ENCODE data around the gene PARP12.

The PARP12 gene

GRCh38 chr7:140033036-140033435, 29.7 kb downstream of the PARP12 start:
- DNase-seq: no peak

GRCh38 chr7:140031364-140031763, 31.4 kb downstream of the PARP12 start:
- no peak for DNase-seq

DNA sequence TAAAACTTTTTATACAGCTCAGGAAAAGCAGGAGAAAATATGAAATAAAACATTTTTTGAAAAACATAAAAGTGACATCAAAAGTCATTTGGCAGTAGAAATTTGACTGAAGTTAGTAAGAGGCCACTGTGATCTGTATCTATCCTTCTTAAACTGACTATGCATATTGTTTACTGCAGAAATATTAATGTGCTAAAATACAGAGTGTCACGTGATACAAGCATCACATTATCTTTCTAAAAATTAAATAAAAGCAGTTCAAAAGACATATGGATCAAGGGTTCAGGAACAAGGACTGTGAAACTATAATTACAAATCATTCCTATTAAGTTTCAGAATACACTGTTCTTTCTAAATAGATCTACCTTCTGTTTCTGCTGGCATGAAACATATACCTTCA, 33.7 kb downstream of the PARP12 start:
- no peak for DNase-seq

DNA sequence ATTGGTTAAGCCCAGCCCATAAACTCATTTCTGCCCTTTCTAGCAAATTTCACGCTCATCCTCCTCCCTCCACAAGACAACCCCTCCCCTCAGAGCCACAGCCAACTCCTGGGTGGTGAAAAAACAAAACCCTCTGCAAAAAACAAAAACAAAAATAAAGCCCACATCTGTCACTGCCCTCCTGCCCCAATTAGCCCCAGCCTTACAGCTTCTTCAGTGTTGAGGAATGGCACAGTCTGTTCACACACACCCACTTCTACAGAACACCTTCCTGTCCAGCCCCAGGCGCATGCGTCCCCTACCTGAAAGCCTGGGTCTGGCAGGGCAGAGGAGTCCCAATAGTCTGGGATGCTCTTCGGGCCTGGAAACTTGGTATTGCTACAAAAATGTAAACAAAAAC, 34.4 kb downstream of the PARP12 start:
- DNase-seq: no peak

DNA sequence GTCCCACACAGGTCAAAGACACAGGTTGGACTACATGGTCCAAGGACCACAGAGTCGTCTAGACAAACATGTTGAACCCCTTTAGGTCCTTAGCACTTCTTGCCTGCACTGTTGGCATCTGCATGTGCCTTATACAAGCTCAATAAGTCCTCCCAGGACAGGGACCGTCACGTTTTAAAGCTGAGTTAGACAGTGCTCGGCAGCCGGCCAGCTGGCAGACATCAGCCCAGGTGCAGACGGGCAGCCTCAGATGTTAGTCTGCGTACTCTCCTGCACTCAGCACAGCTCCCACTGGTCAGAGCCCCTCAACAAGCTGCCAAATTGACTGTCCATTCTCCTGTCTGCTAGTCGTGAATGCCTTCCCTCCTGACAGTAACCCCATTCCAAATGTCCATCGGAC, 34.9 kb downstream of the PARP12 start:
- no peak for DNase-seq

- no peak for DNase-seq
These were observed 35.8 kb downstream of the PARP12 start for GRCh38 chr7:140026935-140027334.

GRCh38 chr7:140025814-140026433, 36.8 kb downstream of the PARP12 start:
- DNase-seq: no peak

DNA sequence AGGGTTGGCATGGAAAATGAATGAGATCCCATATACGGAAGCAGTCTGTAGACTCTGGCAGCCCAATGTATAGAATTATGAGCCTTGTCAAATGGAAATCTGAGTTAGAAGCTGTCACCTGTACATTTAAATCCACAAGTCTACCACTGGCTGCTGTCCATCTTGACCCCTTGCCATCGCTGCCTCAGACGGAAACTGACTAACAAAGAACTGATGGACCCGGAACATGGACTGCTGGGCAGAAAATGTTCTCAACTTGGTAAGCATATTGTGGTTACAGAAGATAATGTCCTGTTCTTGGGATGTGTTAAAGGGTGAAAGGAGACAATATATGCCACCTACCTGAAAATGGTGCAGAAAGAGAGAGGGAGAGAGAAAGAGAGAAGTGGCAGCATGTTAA, 37.5 kb downstream of the PARP12 start:
- DNase-seq: no peak

DNA sequence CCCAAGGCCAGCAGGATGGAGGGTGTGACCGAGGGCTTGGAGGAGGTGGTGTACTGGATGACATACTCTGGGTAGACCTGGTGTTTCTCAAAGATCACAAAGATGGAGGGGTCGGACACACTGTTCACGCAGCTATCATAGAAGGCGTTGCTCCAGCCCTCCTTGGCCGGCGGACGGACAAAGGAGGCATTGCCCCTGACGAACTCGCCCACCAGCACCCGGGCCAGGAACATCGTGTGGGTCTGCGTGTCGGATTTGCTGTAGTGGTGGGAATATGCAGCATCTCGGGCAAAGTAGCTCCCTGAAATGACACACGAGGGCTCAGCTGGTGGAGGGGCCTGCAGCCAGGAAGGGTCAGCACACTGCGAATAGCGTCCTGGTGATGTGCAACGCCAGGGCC, 38.2 kb downstream of the PARP12 start:
- no peak for DNase-seq

DNA sequence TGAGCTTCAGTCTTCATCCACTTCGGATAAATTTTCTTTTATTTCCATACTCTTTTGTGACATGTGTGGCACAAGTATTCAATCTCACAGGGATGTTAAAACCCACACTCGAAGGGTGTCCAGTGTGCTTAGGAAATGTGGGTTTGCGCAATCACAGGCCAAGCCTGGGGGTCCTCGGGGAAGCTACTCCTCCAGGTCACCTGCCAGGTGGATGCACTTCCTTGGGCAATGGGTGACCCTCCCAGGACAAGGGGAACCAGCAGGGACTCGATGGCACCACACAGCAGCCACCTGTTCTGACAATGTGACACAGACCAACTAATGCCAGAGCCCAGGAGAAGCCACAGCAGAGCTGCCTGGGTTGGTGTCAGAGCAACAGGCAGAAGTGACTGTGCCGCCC, 39.0 kb downstream of the PARP12 start:
- no peak for DNase-seq

DNA sequence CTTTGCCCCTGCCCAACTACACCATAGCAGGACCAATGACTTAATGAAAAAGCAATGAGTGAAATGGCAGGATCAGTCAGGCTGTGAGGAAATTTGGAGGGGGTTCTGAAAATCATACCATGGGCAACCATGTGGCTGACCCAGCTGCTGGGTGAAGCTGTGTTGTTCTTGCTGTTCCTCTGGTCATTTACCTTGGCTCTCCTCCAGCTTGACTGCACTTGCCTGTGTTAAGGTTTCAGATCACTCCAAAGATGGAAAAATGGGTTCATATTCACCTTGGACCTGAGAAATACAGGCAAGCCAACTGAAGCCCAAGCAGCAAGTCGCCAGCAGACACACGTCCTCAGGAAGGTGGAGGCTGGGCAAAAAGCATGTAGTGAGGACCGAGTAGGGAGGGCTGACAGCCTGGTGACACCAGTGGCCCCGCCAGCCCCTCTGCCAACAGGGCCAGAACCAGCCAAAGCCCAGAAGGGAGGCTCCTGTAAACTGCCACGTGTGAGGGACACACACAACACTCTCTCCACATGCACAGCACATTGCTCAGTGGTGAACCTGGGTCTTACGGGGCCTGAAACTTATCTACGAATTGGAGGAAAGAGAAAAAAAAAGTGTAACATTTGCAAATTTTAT, 40.1 kb downstream of the PARP12 start:
- no peak for DNase-seq

GRCh38 chr7:140021603-140022002, 41.1 kb downstream of the PARP12 start:
- no peak for DNase-seq

GRCh38 chr7:140019606-140020005, 43.1 kb downstream of the PARP12 start:
- DNase-seq: no peak

DNA sequence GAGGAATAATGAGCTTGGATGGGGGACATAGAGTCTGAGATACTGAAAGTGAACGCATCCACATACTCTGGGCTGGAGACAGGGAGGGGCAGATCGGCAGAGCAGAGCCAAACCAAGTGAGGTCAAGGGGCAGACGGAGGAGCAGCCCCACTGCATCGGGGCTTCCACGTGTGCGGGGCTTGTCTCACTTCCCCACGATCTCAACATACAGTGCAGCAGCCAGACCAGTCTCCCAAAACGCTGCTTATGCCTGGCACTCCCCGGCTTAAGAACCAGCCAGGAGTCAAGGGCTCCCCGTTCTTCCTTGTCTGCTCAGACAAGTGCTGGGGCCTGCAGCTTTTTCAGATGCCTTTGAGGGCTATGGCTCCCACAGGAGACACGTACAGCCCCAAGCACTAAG, 43.6 kb downstream of the PARP12 start:
- DNase-seq: no peak

DNA sequence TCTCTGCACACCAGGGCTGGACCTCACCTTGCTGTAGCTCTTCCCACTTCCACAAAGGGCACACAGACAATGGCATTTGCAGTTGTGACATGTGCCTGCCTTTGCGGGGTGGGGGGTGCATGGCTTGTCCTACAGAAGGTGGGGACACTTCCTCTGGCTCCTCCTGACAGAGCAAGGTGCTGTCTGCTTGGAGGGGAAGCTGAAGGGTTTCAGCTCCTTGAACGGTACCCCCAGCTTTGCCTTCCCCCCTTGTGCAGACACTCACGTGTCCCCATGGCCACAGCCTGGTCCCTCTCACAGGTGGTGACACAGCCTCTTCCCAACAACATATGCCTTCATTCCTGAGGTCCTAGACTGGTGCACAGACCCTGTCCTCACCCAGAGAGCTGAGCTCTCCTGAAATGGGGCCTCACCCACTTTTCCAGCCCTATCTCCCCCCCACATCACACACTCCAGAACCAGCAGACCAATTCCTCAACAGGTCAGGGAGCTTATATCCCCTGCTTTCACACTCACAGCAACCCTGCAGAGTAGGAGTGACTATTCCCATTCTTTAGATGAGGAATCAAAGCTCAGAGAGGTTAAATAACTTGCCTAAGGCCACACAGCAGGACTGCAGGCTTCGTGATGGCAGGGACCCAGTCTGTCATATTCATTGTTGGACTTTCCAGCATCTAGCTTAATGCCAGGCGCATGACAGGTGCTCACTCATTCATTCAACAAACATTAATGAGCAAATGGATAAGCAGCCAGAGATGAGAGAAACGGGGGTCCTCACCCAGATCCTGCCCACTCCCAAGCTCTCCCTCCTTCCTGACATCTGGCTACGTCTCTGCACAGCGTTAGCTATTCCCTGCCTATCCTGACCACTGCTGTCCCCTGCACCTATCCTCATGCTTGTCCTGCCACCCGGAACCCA, 44.4 kb downstream of the PARP12 start:
- DNase-seq: no peak

GRCh38 chr7:140017543-140017942, 45.2 kb downstream of the PARP12 start:
- DNase-seq: no peak

DNA sequence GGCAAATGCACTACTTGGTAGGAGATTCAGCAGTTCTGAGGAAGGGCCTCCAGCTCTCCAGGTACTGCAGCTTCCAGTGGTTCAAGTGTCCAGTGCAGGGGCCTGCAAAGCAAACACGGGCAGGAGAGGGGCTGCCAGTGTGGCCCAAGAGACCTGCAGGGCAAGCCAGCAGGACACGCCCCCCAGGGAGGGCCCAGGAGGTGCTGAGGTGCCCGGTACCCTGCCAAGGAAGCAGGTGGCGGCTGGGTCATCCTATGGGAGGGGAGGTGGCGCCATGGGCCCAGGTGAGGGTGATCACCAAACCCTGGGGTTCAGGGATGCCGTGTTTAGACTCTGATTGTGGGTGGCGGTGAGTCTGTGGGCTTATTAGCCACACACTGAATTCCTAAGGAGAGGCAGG, 45.7 kb downstream of the PARP12 start:
- DNase-seq: no peak

GRCh38 chr7:140016540-140016939, 46.2 kb downstream of the PARP12 start:
- DNase-seq: no peak

DNA sequence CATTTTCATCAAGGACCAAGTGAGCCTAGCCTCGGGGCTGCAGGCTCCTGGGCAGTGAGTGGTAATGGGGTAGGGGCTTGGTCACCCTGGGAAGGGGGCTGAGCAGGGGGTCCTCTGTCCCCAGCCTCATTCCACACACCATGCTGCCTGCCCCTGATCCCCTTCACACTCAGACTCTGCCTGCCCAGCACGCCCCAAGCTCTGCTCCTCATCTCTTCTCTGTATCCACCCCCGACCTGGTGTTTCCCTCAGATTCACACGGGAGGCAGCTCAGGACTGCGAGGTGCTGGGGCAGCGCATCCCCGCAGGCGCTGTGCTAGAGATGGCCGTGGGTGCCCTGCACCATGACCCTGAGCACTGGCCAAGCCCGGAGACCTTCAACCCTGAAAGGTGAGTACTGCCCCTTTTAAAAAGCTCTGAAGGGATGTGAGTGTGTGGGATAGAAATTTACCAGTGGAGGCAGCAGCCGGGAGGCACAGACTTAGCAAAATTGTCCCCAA, 47.2 kb downstream of the PARP12 start:
- no peak for DNase-seq

GRCh38 chr7:140014123-140014522, 48.6 kb downstream of the PARP12 start:
- no peak for DNase-seq

DNA sequence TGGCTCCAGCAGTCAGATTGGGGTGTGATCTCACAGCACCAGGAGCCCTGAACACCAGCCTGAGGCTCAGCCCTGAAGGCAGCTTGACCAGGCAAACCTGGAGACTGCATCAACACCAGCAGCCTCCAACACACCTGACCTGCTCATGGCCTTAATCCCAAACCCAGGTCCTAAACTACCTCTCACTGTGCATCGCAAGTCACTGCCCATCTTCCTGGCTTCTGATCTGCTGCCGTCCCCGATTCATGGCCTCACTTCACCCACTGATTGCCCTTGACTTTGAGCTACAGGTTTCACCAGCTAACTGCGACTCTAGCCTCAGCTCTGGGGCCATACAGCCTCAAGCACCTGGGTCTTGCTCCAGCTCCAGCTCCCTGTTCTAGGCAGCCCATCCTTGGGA, 49.1 kb downstream of the PARP12 start:
- DNase-seq: no peak

GRCh38 chr7:140010194-140010895, 52.4 kb downstream of the PARP12 start:
- DNase-seq: no peak

DNA sequence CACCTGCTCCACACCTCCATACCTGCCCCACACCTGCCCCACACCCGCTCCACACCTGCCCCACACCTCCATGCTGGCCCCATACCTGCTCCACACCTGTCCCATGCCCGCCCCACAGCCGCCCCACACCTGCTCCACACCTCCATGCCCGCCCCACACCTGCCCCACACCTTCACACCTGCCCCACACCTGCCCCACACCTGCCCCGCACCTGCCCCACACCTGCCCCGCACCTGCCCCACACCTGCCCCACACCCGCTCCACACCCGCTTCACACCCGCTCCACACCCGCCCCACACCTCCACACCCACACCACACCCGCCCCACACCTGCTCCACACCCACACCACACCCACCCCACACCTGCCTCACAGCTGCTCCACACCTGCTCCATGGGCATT, 53.0 kb downstream of the PARP12 start:
- no peak for DNase-seq

Measured in NCI-H510A (cell line).